ENCODE measurements around the gene PPP1R7. TPM values are rescaled to one million over a fixed set of nuclear protein-coding genes. Genes with fewer than 3 reads are reported as not detected.
A peak's percentile ranks its signal among the peaks of the same experiment; 100 is the strongest.

The PPP1R7 gene
- total RNA-seq, 2 experiments from 2014 or later: 36.4 to 38.2 TPM

GRCh38 chr2:241218131-241219029 is 68.1 kb downstream of the PPP1R7 start:
- Histone ChIP-seq H3K4me1 (ENCODE audit: insufficient read depth, low read length) (peaks cover 14% of the 10 kb centered on the region), H3K27ac (ENCODE audit: low read depth in 1 of 2, low read length in 2 of 2) (no peak overlapping the region), H3K27me3 (ENCODE audit: control insufficient read depth in 1 of 2, insufficient read depth in 2 of 2, low read length in 2 of 2) (no peaks in the 10 kb centered on the region), H3K4me3 (ENCODE audit: low read length) (peak overlapping the region; percentile 51), H3K9me3 (ENCODE audit: control insufficient read depth in 1 of 2, insufficient read depth in 1 of 2, low read length in 2 of 2) (peaks cover 0 to 4% of the 10 kb centered on the region in 2 experiments), H3K36me3 (ENCODE audit: insufficient read depth, low read length) (no peaks in the 10 kb centered on the region)
- intact Hi-C loops (cut with DNase I, micrococcal nuclease): loop anchor here (5.0 to 10.0 kb wide), 3 partner anchors 121 to 664 kb away; partner anchors contain the start of gene ANKMY1 (in 1 of the 2)
- H3K36me3 Mint-ChIP-seq (ENCODE audit: low read depth): no peaks in the 10 kb centered on the region
- no peaks in the 10 kb centered on the region for H3K9me3 Mint-ChIP-seq
- peaks cover 23% of the 10 kb centered on the region for H3K4me1 Mint-ChIP-seq (ENCODE audit: low read depth)
- H3K4me3 Mint-ChIP-seq: peak overlapping the region; percentile 91
- ATAC-seq (ENCODE audit: poor library complexity): peak; percentile 56
- peak in 12 of 14 experiments; percentile 9 to 78 (median 30) for DNase-seq
- TF ChIP-seq CTCF (IDR thresholded peaks at IDR 0.05): no peak
- H3K27ac Mint-ChIP-seq: peak overlapping the region; percentile 72
- CTCF ChIA-PET: no interaction called here
- no peaks in the 10 kb centered on the region for H3K27me3 Mint-ChIP-seq
- POLR2A ChIA-PET: interaction anchor here (0.9 kb wide), 1 partner anchor 140 kb away, joined by 3 read pairs; no protein-coding TSS in a partner anchor

GRCh38 chr2:241219030-241219382 is 68.7 kb downstream of the PPP1R7 start:
- Mint-ChIP-seq H3K27me3 (no peaks in the 10 kb centered on the region), H3K36me3 (ENCODE audit: low read depth) (no peaks in the 10 kb centered on the region), H3K27ac (peak overlapping the region; percentile 72), H3K9me3 (no peaks in the 10 kb centered on the region), H3K4me3 (peak overlapping the region; percentile 91), H3K4me1 (ENCODE audit: low read depth) (peaks cover 23% of the 10 kb centered on the region)
- peaks cover 0 to 5% of the 10 kb centered on the region in 2 experiments for H3K9me3 ChIP-seq (ENCODE audit: control insufficient read depth in 1 of 2, insufficient read depth in 1 of 2, low read length in 2 of 2)
- no peak for DNase-seq
- CTCF ChIA-PET: no interaction called here
- H3K27ac ChIP-seq (ENCODE audit: low read depth in 1 of 2, low read length in 2 of 2): no peak overlapping the region
- TF ChIP-seq CTCF (IDR thresholded peaks at IDR 0.05): no peak
- intact Hi-C loops (cut with DNase I, micrococcal nuclease): loop anchor here (5.0 to 10.0 kb wide), 3 partner anchors 122 to 664 kb away; partner anchors contain the start of gene ANKMY1 (in 1 of the 2)
- peak overlapping the region; percentile 51 for H3K4me3 ChIP-seq (ENCODE audit: low read length)
- no peak for ATAC-seq (ENCODE audit: poor library complexity)
- H3K27me3 ChIP-seq (ENCODE audit: control insufficient read depth in 1 of 2, insufficient read depth in 2 of 2, low read length in 2 of 2): no peaks in the 10 kb centered on the region
- POLR2A ChIA-PET: interaction anchor here (0.9 kb wide), 1 partner anchor 140 kb away, joined by 3 read pairs; no protein-coding TSS in a partner anchor
- peaks cover 16% of the 10 kb centered on the region for H3K4me1 ChIP-seq (ENCODE audit: insufficient read depth, low read length)
- no peaks in the 10 kb centered on the region for H3K36me3 ChIP-seq (ENCODE audit: insufficient read depth, low read length)

- Mint-ChIP-seq H3K27ac (no peak overlapping the region), H3K9me3 (no peaks in the 10 kb centered on the region), H3K36me3 (ENCODE audit: low read depth) (no peaks in the 10 kb centered on the region), H3K4me1 (ENCODE audit: low read depth) (peaks cover 23% of the 10 kb centered on the region), H3K27me3 (no peaks in the 10 kb centered on the region), H3K4me3 (peak overlapping the region; percentile 45)
- no peak for DNase-seq
- no peak overlapping the region for H3K27ac ChIP-seq (ENCODE audit: low read depth in 1 of 2, low read length in 2 of 2)
- ChIA-PET POLR2A (no interaction called here), CTCF (no interaction called here)
- no peak for TF ChIP-seq CTCF (IDR thresholded peaks at IDR 0.05)
- intact Hi-C loops (cut with DNase I, micrococcal nuclease): loop anchor here (5.0 to 10.0 kb wide), 3 partner anchors 123 to 665 kb away; partner anchors contain the start of gene ANKMY1 (in 1 of the 2)
- no peaks in the 10 kb centered on the region for H3K36me3 ChIP-seq (ENCODE audit: insufficient read depth, low read length)
- ATAC-seq (ENCODE audit: poor library complexity): no peak
- H3K4me3 ChIP-seq (ENCODE audit: low read length): no peak overlapping the region
- no peaks in the 10 kb centered on the region for H3K27me3 ChIP-seq (ENCODE audit: control insufficient read depth in 1 of 2, insufficient read depth in 2 of 2, low read length in 2 of 2)
- peaks cover 0 to 5% of the 10 kb centered on the region in 2 experiments for H3K9me3 ChIP-seq (ENCODE audit: control insufficient read depth in 1 of 2, insufficient read depth in 1 of 2, low read length in 2 of 2)
- H3K4me1 ChIP-seq (ENCODE audit: insufficient read depth, low read length): peaks cover 16% of the 10 kb centered on the region
Measured at GRCh38 chr2:241219856-241220356, 69.6 kb downstream of the PPP1R7 start.

Data from CD4-positive, alpha-beta T cell (primary cell).